HG03159 (cell line): ENCODE measurements around the gene APOB.

Source experiments
- ATAC-seq: cut with Tn5 transposase; IDR thresholded peaks from one replicate; pipeline ENCODE4 v1.9.1; 2021; ENCODE audit warnings: mild to moderate bottlenecking, moderate library complexity; ENCODE audit not compliant: unreplicated experiment

Gene APOB

GRCh38 chr2:21006423-21007128 lies 37.3 kb downstream of the APOB start:
- ATAC-seq, result no peak

GRCh38 chr2:21005700-21006422 lies 38.0 kb downstream of the APOB start:
- ATAC-seq, result no peak

GRCh38 chr2:21005111-21005699 lies 38.7 kb downstream of the APOB start:
- ATAC-seq, result no peak

- ATAC-seq, result no peak
Observed at GRCh38 chr2:21004181-21004572, 39.7 kb downstream of the APOB start.

GRCh38 chr2:21003572-21004180 lies 40.2 kb downstream of the APOB start:
- no peak for ATAC-seq

GRCh38 chr2:21002814-21003192 lies 41.1 kb downstream of the APOB start:
- ATAC-seq, result no peak

GRCh38 chr2:21001988-21002813 lies 41.7 kb downstream of the APOB start:
- ATAC-seq, result no peak

GRCh38 chr2:21001225-21001946 lies 42.5 kb downstream of the APOB start:
- ATAC-seq, result no peak

- no peak for ATAC-seq
Observed at GRCh38 chr2:20999906-21000645, 43.8 kb downstream of the APOB start.

- ATAC-seq, result no peak
Observed at GRCh38 chr2:20998972-20999905, 44.6 kb downstream of the APOB start.

GRCh38 chr2:20997953-20998722 lies 45.7 kb downstream of the APOB start:
- ATAC-seq, result no peak

GRCh38 chr2:20994130-20994529 lies 49.7 kb downstream of the APOB start:
- ATAC-seq, result no peak

GRCh38 chr2:20992201-20992711 lies 51.6 kb downstream of the APOB start:
- no peak for ATAC-seq

- ATAC-seq, result no peak
Observed at GRCh38 chr2:20990442-20991430, 53.1 kb downstream of the APOB start.

GRCh38 chr2:20989404-20989803 lies 54.5 kb downstream of the APOB start:
- no peak for ATAC-seq

- no peak for ATAC-seq
Observed at GRCh38 chr2:20988905-20989304, 55.0 kb downstream of the APOB start.
